HG02610 (cell line): ENCODE measurements around the gene MSI1.

ENCODE experiments used
- ATAC-seq: cut with Tn5 transposase; IDR thresholded peaks from one replicate; pipeline ENCODE4 v1.9.1; 2021; ENCODE audit warnings: mild to moderate bottlenecking, moderate library complexity; ENCODE audit not compliant: unreplicated experiment

MSI1 gene

GRCh38 chr12:120377611-120378010, 8.6 kb upstream of the MSI1 start:
- no peak for ATAC-seq

GRCh38 chr12:120376934-120377572, 8.1 kb upstream of the MSI1 start:
- ATAC-seq = no peak

- ATAC-seq = no peak
These were observed 7.5 kb upstream of the MSI1 start for GRCh38 chr12:120376416-120376815.

GRCh38 chr12:120376009-120376408, 7.0 kb upstream of the MSI1 start:
- no peak for ATAC-seq

GRCh38 chr12:120373683-120374082, 4.7 kb upstream of the MSI1 start:
- ATAC-seq = no peak

- ATAC-seq = no peak
These were observed 1.6 kb upstream of the MSI1 start for GRCh38 chr12:120370343-120371243.

- no peak for ATAC-seq
These were observed 809 bp upstream of the MSI1 start for GRCh38 chr12:120369603-120370342.

GRCh38 chr12:120367924-120368788, 808 bp downstream of the MSI1 start:
- no peak for ATAC-seq

- no peak for ATAC-seq
These were observed 1.6 kb downstream of the MSI1 start for GRCh38 chr12:120367233-120367923.

- no peak for ATAC-seq
These were observed 2.1 kb downstream of the MSI1 start for GRCh38 chr12:120366845-120367232.

- ATAC-seq = no peak
These were observed 2.6 kb downstream of the MSI1 start for GRCh38 chr12:120366341-120366705.

GRCh38 chr12:120365675-120366340, 3.2 kb downstream of the MSI1 start:
- ATAC-seq = no peak

GRCh38 chr12:120364487-120364886, 4.5 kb downstream of the MSI1 start:
- no peak for ATAC-seq

- ATAC-seq = no peak
These were observed 5.6 kb downstream of the MSI1 start for GRCh38 chr12:120363274-120363855.

- ATAC-seq = no peak
These were observed 6.3 kb downstream of the MSI1 start for GRCh38 chr12:120362516-120363273.

GRCh38 chr12:120361506-120362208, 7.3 kb downstream of the MSI1 start:
- ATAC-seq = no peak

GRCh38 chr12:120359128-120359527, 9.8 kb downstream of the MSI1 start:
- ATAC-seq = no peak
